ENCODE data around the gene NCKAP5.

GRCh38 chr2:133247631-133248030 lies 320.6 kb downstream of the NCKAP5 start:
- no peak for TF ChIP-seq CTCF (IDR thresholded peaks at IDR 0.05)
- TF ChIP-seq POLR2A (IDR thresholded peaks at IDR 0.05), result no peak

All from vagina (tissue), 2 donors.